COR-L47 (cell line): ENCODE measurements around the gene POLR2J.
A peak's percentile ranks its signal among the peaks of the same experiment; 100 is the strongest.
"Not testable (repeated sequence)": the region's sequence is repeated elsewhere in the genome, so short reads cannot be mapped to it uniquely, and the experiment has no call there.

ENCODE experiments used
- DNase-seq: peaks from one replicate; lab custom pipeline; 2025; lab: John Stamatoyannopoulos, UW

The POLR2J gene

GRCh38 chr7:102466097-102466496 lies 12.6 kb downstream of the POLR2J start:
- DNase-seq = no peak

- peak; percentile 95 for DNase-seq
These were observed 14.0 kb downstream of the POLR2J start, which contains the start of the genes ALKBH4 and LRWD1 for GRCh38 chr7:102464577-102465280. ALKBH4 (minus strand) TSS chr7:102464863; CDS start chr7:102464836, 27 bp downstream. LRWD1 (plus strand) TSS chr7:102464984; CDS start chr7:102465081, 97 bp downstream.

- DNase-seq = no peak
These were observed 14.7 kb downstream of the POLR2J start for GRCh38 chr7:102463841-102464576.

- DNase-seq = no peak
These were observed 18.3 kb downstream of the POLR2J start for GRCh38 chr7:102460467-102460866.

- no peak for DNase-seq
These were observed 19.4 kb downstream of the POLR2J start for GRCh38 chr7:102459221-102459844.

GRCh38 chr7:102457352-102457924 lies 21.3 kb downstream of the POLR2J start:
- DNase-seq = no peak

- DNase-seq = no peak
These were observed 22.4 kb downstream of the POLR2J start for GRCh38 chr7:102456327-102456726.

GRCh38 chr7:102455596-102455995 lies 23.1 kb downstream of the POLR2J start:
- DNase-seq = no peak

- not testable (repeated sequence) for DNase-seq
These were observed 23.8 kb downstream of the POLR2J start for GRCh38 chr7:102454932-102455331.

- no peak for DNase-seq
These were observed 24.3 kb downstream of the POLR2J start for GRCh38 chr7:102454468-102454867.

- no peak for DNase-seq
These were observed 25.4 kb downstream of the POLR2J start for GRCh38 chr7:102453319-102453718.

GRCh38 chr7:102452451-102452850 lies 26.3 kb downstream of the POLR2J start:
- DNase-seq = no peak

GRCh38 chr7:102451371-102452054 lies 27.2 kb downstream of the POLR2J start:
- peak; percentile 63 for DNase-seq

- DNase-seq = peak; percentile 14
These were observed 28.5 kb downstream of the POLR2J start for GRCh38 chr7:102450242-102450641.

GRCh38 chr7:102449136-102449535 lies 29.6 kb downstream of the POLR2J start:
- DNase-seq = no peak

- no peak for DNase-seq
These were observed 31.4 kb downstream of the POLR2J start for GRCh38 chr7:102447311-102447710.

GRCh38 chr7:102446387-102447156 lies 32.1 kb downstream of the POLR2J start:
- DNase-seq = no peak

GRCh38 chr7:102445674-102446071 lies 33.0 kb downstream of the POLR2J start:
- DNase-seq = no peak

- no peak for DNase-seq
These were observed 33.6 kb downstream of the POLR2J start for GRCh38 chr7:102444961-102445673.
